Measurements from ENCODE around the gene SPDYE6.
"Not testable (repeated sequence)": the region's sequence is repeated elsewhere in the genome, so short reads cannot be mapped to it uniquely, and the experiment has no call there.

The SPDYE6 gene

GRCh38 chr7:102363549-102364393 is 7.5 kb upstream of the SPDYE6 start:
- peak; percentile 97 for DNase-seq

GRCh38 chr7:102346983-102347382 is 9.3 kb downstream of the SPDYE6 start:
- DNase-seq = not testable (repeated sequence)

GRCh38 chr7:102340599-102341368 is 15.5 kb downstream of the SPDYE6 start:
- not testable (repeated sequence) for DNase-seq

- DNase-seq = not testable (repeated sequence)
These were observed 18.8 kb downstream of the SPDYE6 start for GRCh38 chr7:102337420-102337819.

- not testable (repeated sequence) for DNase-seq
These were observed 19.2 kb downstream of the SPDYE6 start for GRCh38 chr7:102337002-102337401.

GRCh38 chr7:102335574-102335973 is 20.7 kb downstream of the SPDYE6 start:
- DNase-seq = not testable (repeated sequence)

GRCh38 chr7:102330666-102331460 is 25.4 kb downstream of the SPDYE6 start:
- DNase-seq = not testable (repeated sequence)

- DNase-seq = not testable (repeated sequence)
These were observed 26.9 kb downstream of the SPDYE6 start for GRCh38 chr7:102329366-102329765.

GRCh38 chr7:102328863-102329262 is 27.4 kb downstream of the SPDYE6 start:
- DNase-seq = not testable (repeated sequence)

- DNase-seq = not testable (repeated sequence)
These were observed 29.1 kb downstream of the SPDYE6 start for GRCh38 chr7:102327183-102327582.

- no peak for DNase-seq
These were observed 29.9 kb downstream of the SPDYE6 start for GRCh38 chr7:102326157-102326889.

- not testable (repeated sequence) for DNase-seq
These were observed 31.1 kb downstream of the SPDYE6 start for GRCh38 chr7:102325106-102325505.

GRCh38 chr7:102323914-102324195 is 32.4 kb downstream of the SPDYE6 start:
- DNase-seq = no peak

- no peak for DNase-seq
These were observed 34.0 kb downstream of the SPDYE6 start for GRCh38 chr7:102322202-102322715.

- DNase-seq = peak; percentile 14
These were observed 34.7 kb downstream of the SPDYE6 start for GRCh38 chr7:102321351-102322201.

GRCh38 chr7:102320601-102321350 is 35.5 kb downstream of the SPDYE6 start:
- no peak for DNase-seq

GRCh38 chr7:102320181-102320580 is 36.1 kb downstream of the SPDYE6 start:
- no peak for DNase-seq

GRCh38 chr7:102319671-102320070 is 36.6 kb downstream of the SPDYE6 start:
- DNase-seq = no peak

GRCh38 chr7:102318482-102318971 is 37.7 kb downstream of the SPDYE6 start:
- DNase-seq = peak; percentile 15

Measured in DMS153 (cell line).